ACHN (cell line): Measurements from ENCODE around the gene RAB3IL1.
"Not testable (repeated sequence)": the region's sequence is repeated elsewhere in the genome, so short reads cannot be mapped to it uniquely, and the experiment has no call there.

Source experiments
- DNase-seq: peaks from one replicate; pipeline ENCODE4 v3.0.0-alpha.2; 2015
- in situ Hi-C: cut with HindIII; loops from 2 replicates; pipeline ENCODE4 v1.10.0; 2017; ENCODE audit warnings: low sequenced_read_pairs, low pct_ligation_motif_present, low pct_unique_long_range_greater_than_20kb

The RAB3IL1 gene, protein sequence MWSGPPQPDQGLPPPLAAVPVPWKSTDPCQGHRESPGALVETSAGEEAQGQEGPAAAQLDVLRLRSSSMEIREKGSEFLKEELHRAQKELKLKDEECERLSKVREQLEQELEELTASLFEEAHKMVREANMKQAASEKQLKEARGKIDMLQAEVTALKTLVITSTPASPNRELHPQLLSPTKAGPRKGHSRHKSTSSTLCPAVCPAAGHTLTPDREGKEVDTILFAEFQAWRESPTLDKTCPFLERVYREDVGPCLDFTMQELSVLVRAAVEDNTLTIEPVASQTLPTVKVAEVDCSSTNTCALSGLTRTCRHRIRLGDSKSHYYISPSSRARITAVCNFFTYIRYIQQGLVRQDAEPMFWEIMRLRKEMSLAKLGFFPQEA

DNA sequence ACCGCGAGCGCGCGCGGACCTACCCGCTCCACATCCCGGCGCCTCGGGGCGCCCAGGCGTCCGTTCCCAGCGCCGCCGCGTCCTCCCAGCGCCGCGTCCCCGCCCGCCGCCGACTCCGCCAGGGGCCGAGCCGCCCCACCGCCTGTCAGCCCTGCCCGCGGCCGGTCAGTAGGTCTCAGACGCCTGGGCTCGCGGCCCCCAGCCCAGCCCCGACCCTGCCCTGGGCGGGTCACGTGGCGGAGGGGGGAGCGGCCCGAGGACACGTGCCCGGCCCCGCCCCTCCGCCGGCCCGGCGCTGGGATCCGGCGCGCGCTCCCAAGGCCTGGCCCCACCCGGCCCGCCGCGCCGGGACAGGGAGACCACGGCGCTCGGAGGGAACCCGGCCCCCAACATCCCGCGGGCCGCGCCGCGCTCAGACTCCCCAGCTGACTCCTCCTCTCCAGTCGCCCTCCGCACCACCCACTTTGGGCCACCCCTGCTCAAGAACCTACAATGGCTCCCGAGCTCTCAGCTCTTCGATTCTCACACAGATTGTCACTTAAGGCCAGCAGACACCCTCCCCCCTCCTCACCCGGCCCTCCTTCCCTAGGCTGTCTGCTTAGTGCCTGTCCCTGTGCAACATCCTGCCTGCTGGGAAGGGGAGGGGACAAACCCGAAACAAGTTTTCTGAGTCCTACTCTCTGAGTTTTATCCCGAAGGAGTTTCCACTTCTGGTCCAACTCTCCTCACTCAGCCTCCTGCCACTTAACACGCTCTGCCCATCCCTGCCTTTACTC, at the start of gene RAB3IL1:
TSS of gene RAB3IL1 (minus strand) at position 233 of the 776 bp plus-strand sequence. CDS start at position 34, 199 bp downstream.
- peak; percentile 18 for DNase-seq
- in situ Hi-C loops, result no loop called here

DNA sequence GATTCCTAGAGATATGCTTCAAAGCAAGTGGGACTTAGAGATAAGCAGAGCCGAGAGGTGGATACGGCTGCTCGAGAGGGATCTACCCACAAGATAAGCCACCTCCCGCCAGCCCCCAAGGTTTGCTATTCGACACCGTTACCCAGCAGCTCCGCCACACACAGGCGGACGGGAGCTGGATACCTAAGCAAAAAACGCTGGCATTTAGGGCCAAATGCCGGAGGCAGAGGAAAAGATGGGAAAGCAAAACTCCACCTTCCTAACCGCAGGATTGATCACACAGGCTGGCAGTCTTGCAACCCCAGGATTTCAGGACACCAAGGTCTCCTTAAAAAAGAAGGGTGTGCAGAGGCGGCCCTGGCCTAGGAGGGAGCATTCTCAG, 49.4 kb upstream of the RAB3IL1 start:
- in situ Hi-C loops, result no loop called here
- DNase-seq, result no peak

DNA sequence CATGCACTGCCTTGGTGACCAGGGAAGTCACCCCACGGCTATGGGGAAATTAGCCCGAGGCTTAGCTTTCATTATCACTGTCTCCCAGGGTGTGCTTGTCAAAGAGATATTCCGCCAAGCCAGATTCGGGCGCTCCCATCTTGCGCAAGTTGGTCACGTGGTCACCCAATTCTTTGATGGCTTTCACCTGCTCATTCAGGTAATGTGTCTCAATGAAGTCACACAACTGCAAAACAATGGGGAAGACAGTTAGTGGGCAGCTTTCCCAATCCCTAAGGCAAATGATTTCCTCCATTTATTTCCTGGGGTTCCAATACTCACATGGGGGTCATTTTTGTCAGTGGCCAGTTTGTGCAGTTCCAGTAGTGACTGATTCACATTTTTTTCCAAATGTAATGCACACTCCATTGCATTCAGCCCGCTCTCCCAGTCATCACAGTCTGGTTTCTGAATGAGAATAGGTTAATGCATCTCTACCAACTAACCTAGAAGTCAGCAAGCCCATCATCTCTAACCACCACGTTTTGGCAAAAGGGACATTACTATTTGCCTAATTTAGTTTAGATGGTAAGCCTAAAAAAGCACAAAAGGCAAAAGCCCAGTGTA, 47.4 kb upstream of the RAB3IL1 start:
- in situ Hi-C loops, DNase-seq: not testable (repeated sequence)

DNA sequence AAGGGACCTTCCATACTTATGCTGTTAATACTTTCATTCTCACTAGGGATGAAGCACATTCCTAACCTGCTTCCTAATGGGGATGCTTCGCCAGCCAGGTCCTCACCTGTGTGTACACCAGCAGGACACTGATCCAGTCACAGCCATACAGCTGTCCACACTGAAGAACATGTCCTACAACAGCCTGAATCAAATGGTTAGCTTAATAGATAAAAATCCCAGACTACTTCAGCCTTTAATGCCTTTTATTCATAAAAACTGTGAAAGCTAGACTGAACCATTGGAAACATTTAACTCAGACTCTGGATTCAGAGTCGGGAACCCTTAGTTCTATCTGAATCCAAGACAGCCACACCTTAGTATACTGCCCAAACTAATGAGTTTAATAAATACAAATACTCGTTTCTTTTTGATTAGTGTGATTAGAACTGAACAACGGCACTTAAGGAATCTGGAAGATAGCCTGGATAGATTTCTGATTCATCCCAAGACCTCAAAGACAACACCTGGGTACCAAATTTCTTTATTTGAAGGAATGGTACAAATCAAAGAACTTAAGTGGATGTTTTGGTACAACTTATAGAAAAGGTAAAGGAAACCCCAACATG, 46.8 kb upstream of the RAB3IL1 start:
- in situ Hi-C loops, result no loop called here
- no peak for DNase-seq

DNA sequence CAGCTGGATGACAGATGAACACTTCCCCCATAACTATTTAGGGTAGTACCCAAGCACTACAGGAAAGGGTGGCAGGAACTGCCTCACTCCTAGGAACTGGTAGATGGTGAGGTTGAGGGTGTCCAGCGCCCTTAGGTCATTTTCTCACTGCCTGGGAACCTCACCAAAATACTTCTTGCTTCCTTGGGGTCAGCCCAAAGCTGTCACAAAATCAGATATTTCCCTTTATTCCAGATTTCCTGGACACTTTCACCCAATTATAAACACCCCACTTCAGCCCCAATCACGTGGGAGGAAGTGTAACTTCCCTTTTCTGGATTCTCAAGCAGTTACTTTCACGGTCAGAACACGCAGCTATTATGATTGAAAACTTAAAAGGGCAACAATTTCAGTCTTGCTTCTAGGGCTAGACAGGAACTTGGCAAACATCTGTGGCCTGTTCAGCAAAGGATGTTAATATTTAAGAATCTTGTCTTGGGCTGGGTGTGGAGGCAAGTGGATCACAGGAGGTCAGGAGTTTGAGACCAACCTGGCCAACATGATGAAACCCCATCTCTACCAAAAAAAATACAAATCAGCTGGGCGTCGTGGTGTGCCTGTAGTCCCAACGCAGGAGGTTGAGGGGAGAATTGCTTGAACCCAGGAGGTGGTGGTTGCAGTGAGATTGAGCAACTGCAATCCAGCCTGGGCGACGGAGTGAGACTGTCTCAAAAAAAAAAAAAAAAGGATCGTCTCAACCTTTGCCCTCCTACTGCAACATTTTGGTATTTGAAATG, 46.1 kb upstream of the RAB3IL1 start:
- DNase-seq, result peak; percentile 30
- in situ Hi-C loops, result no loop called here

DNA sequence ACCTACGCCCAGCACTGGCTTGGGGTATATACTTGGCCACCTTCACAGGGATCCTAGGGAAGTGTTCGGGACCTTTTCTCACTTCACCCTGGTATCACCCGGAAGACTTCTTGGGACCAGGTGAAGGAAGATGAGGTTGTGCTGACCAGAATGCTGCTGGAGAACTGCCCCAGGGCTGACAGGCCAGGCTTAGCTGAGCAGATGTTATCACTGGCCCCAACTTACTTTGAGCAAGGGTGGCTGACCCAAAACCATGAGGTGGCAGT, 45.6 kb upstream of the RAB3IL1 start:
- no peak for DNase-seq
- in situ Hi-C loops, result no loop called here

DNA sequence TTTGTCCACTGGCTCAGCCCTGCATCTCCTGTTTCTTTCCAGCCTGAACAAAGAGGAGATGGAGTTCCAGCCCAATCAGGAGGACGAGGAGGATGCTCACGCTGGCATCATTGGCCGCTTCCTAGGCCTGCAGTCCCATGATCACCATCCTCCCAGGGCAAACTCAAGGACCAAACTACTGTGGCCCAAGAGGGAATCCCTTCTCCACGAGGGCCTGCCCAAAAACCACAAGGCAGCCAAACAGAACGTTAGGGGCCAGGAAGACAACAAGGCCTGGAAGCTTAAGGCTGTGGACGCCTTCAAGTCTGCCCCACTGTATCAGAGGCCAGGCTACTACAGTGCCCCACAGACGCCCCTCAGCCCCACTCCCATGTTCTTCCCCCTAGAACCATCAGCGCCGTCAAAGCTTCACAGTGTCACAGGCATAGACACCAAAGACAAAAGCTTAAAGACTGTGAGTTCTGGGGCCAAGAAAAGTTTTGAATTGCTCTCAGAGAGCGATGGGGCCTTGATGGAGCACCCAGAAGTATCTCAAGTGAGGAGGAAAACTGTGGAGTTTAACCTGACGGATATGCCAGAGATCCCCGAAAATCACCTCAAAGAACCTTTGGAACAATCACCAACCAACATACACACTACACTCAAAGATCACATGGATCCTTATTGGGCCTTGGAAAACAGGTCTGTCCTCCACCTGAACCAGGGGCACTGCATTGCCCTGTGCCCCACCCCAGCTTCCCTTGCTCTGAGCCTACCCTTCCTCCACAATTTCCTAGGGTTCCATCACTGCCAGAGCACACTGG, 45.0 kb upstream of the RAB3IL1 start:
- in situ Hi-C loops, result no loop called here
- no peak for DNase-seq

DNA sequence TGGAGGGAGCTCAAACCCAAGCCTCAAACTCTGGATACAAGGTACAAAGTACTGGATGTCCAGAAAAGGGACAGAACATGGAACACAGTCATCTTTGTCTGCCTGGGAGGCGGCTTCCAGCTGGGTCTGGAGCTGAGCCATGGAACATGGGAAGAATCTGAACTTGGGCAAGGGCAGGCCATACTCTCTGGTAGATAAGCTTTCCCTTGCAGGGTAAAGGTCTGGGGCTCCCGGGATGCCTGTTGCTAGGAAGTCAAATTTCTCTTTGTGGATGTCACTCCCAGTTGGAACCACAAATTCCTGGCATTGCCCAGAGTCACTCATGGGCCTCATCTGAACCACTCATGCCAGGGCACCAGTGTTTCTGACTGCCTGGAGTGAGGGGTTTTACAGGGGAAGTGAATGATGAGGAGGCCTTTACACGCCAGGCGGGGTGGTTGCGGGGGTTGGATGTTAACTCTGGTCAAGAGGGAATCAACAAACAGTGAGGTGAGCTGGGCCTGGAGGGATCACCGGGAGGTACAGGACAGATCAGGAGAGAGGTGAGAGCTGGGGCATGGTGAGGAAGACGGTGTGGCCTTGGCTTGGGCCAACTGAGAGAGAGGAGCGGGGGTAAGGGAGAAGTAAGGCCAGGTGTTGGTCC, 44.3 kb upstream of the RAB3IL1 start:
- in situ Hi-C loops, result no loop called here
- DNase-seq, result peak; percentile 94

DNA sequence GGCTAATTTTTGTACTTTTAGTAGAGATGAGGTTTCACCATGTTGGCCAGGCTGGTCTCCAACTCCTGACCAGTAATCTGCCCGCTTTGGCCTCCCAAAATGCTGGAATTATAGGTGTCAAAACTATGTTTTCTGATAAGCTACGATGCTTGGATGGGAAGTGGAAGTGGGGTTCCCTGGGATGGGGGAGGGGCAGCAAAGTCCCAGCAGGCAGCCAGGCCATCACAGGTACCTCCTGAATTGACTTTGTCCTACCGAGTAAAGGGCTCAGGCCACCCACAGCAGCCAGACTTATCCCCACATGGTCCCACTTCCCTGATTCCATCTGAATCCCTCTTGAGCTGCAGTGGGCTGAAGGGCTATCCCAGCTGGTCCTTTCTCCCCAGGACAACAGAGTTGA, 43.2 kb upstream of the RAB3IL1 start:
- in situ Hi-C loops, result no loop called here
- DNase-seq, result no peak

DNA sequence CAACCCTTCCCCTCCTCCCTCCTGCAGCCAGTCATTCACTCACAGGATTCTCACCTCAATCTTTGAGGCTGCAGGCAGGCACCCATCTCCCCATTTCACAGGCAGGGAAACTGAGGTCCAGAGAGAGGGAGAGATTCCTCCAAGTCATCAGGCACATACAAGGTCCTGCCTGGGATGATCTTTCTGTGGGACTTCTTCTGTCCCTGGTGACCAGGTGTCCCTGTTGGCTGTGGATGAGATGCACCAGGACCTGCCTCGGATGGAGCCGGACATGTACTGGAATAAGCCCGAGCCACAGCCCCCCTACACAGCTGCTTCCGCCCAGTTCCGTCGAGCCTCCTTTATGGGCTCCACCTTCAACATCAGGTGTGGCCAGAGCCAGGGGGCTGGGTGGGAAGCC, 42.3 kb upstream of the RAB3IL1 start:
- DNase-seq, result no peak
- in situ Hi-C loops, result no loop called here

DNA sequence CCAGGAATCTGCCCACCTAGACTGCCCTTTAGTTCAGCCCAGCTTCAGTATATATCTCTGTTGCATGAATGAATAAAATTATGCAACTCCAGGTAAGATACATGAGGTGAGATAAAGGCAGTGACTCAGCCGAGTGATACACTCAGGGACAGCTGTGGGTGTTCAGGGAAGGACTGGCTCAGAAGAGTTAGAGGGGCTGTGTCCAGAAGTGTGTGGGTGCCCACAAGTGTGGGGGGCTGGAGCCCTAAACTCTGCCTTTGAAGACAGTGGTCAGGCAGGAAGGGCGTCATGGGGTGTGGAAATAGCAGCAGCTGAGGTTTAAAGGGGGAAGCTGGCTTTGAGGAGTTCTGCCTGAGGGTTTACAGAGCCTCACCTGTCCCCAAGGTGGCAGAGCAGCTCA, 41.7 kb upstream of the RAB3IL1 start:
- DNase-seq, result no peak
- in situ Hi-C loops, result no loop called here

DNA sequence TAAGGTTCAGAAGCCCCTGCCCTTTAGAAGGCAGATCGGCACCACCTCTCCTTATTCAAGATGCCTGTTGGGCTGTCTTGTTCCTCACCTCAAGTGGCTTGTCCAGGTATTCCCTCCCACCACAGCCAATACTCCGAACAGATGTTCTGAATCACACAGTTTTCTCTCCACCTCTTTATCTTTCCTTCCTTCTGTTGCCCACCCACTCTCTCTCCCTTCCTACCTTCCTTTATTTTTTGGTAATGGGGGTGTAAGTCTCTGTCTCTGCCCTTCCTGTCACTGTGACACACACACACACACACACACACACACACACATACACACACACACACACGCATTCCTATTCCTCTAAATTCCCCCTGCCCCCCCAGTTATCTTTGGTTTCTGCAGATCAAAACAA, 41.2 kb upstream of the RAB3IL1 start:
- in situ Hi-C loops, result no loop called here
- no peak for DNase-seq

DNA sequence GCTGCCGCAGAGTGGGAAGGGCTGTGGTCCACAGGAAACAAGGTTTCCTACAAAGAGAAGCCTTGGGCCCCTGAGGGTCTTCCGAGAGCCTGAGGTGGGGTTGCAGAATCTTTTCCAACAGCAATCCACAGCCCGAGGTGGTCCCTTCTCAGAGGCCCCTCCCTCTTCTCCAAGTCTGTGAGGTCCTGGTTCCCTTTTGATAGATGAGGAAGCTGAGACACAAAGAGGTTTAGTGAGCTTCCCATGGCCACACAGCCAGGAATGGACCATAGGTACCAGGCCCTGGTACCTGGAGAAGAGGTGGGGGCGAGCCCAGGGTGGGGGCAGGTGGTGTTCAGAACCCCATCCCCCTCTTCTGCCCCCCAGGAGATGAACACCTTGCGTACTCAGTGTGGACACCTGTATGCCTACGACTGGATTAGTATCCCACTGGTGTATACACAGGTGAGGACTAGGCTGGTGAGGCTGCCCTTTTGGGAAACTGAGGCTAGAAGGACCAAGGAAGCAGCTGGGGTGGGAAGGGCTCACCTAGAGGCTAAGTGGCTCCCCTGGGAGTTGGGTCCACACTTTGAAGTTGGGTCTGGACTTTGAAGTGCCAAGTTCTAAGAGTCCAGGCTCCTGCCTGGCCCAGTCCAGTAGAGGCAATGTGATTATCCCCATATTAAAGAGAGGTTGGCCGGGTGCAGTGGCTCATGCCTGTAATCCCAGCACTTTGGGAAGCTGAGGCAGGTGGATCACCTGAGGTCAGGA, 39.8 kb upstream of the RAB3IL1 start:
- in situ Hi-C loops, result no loop called here
- DNase-seq, result no peak

DNA sequence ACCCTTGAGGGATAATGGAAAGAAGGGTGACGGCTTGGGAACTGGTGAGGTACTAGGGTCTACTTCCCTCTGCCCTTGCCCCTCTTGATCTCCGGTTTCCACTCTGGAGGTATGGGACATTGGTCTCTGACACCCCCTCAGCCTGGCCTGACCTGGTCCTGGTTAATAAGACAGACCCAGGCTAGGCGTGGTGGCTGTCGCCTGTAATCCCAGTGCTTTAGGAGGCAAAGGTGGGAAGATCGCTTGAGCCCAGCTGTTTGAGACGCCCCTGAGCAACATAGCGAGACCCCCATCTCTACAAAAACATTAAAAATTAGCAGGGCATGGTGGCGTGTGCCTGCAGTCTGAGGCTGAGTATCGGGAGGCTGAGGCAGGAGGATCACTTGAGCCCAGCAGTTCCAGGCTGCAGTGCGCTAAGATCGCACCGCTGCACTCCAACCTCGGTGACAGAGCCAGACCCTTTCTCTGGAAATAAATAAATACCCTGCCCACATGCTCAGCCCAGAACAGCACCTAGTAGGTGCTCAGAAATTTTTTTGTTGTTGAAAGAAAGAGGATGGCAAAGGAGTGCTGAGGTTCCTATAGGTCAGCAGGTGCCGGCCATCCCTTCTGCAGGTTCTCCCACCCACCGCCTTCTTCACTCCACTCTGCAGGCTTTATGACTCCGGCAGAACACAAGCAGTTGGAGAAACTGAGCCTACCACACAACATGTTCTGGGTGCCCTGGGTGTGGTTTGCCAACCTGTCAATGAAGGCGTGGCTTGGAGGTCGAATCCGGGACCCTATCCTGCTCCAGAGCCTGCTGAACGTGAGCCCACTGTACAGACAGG, 39.0 kb upstream of the RAB3IL1 start:
- DNase-seq, result no peak
- in situ Hi-C loops, result no loop called here

DNA sequence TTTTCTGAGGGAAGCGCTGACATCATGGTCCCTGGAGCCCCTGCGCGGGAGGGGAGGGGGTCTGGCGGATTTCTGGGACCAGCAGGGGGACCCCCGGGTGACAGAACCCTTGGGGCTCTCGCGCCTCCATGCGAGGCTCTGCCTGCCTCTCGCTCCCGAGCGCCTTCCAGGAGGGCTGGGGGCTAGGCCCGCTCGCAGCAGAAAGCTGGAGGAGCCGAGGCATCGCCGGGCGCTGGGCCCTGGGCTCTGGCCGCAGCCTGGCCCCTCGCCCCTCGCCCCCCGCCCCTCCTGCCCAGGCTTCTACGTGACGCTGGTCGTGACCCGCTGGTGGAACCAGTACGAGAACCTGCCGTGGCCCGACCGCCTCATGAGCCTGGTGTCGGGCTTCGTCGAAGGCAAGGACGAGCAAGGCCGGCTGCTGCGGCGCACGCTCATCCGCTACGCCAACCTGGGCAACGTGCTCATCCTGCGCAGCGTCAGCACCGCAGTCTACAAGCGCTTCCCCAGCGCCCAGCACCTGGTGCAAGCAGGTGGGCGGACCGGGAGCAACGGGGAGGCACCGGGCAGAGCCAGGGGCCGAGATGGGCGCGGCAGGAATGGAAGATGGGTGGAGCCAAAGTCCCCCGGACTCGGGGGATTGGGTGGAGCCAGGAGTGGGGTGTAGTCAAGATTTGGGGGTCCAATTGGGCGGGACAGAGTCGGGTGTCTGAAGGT, 38.2 kb upstream of the RAB3IL1 start:
- in situ Hi-C loops, result no loop called here
- no peak for DNase-seq
